Hematopoietic multipotent progenitor cell treated with erythropoietin and hydrocortisone succinate and interleukin-3 and kit ligand, for 17 days (in vitro differentiated cells): ENCODE results near the gene ALKAL2.

Experiments
- DNase-seq: peaks from one replicate; pipeline ENCODE4 v3.0.0-alpha.2; 2015; ENCODE audit warnings: low spot score

Gene ALKAL2

GRCh38 chr2:244547-244946 lies 43.3 kb downstream of the ALKAL2 start:
- DNase-seq: no peak

GRCh38 chr2:238869-239268 lies 49.0 kb downstream of the ALKAL2 start:
- no peak for DNase-seq

DNA sequence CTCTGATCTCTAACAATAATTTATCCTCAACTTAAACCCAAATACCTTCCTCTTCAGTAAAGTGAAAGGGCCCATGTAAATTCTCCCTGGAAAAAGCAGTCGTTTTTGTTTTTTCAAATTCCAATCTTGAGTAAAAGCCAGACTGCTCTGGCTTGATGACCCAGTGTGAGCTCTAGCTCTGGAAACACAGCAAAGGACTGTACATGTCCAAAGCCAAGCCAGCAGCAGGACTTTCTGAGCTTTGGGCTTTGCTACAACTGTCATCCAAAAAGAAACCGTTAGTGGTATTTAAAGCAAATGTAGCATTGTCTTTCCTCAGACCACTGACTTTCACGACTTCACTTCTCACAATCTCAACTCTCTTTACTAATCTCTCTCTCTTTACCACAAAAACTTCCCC lies 49.5 kb downstream of the ALKAL2 start:
- no peak for DNase-seq

- no peak for DNase-seq
These were observed 50.0 kb downstream of the ALKAL2 start for GRCh38 chr2:237878-238277.

DNA sequence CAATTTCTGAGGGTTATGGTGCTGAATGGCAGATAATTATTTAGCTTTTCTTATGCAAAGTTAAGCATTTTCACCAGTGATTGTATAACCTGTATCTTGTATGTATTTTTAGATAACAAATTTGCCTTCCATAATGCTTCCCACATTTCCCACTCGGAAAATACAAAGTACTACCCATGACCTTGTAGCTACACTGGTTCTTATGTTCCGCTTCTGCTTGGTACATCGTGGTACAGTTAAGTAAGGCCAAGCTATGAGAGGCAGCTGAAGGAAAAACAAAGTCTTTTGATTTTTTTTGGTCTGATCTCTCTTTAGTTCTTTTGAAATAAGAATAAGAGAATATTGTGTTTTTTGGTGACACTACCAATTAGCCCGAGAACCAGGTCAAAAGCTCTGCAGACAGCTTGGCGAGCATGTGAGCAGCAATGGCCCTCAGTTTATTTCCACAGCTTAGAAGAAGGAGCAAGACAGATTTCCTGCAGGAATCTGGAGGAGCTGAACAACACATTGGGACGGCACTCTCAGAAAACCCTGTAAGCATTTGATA lies 50.8 kb downstream of the ALKAL2 start:
- no peak for DNase-seq

GRCh38 chr2:234421-234820 lies 53.5 kb downstream of the ALKAL2 start:
- no peak for DNase-seq

- no peak for DNase-seq
These were observed 54.9 kb downstream of the ALKAL2 start for GRCh38 chr2:233030-233429.

GRCh38 chr2:231521-232185 lies 56.2 kb downstream of the ALKAL2 start:
- DNase-seq: no peak
